NCI-H2107 treated with DMSO at 0.1 percent for 48 hours (cell line): ENCODE data around the gene LAG3.
A peak's percentile ranks its signal among the peaks of the same experiment; 100 is the strongest.

Source experiments
- DNase-seq: peaks from one replicate; lab custom pipeline; 2025; ENCODE audit not compliant: unreplicated experiment; lab: John Stamatoyannopoulos, UW

LAG3 gene

DNA sequence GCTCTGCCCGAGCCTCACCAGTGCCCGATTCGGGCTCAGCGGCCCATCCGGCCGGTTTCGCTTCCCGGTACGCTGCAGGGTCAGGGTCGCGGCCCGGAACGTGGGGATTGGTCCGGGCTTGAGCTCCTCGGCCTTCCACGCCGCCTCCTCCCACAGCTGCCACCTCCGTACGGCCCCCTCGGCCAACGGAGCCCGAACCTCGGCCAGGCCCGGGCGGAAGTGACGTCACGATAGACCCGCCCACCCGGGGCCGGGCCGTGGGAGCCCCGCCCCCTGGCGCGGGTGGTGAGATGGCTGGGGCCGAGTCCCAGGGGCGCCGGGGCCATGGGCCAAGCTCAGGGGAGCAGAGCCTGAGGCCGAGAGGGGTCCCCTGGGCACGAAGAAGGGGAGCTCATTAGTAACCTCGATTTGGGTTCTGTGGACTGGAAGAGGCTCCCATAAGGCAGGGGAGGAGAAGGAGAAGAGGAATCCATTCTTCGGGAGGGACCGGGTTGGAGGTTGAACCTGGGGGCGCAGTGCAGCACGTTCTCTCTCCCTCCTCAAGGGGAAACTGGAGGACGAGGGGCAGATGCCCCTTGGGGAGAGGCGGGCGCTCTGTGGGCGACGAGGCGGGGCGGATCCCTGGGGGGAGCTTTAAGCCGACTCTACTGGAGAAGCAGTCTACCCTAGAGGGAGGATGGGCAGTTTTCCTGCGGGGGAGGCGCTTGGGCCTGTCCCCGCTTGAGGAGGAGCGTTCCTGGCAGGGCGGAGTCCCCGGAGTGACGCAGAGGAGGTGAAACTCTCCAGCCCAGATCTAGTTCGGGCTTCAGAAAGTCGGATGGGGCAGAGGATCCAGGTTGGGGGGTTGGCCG, 19.2 kb upstream of the LAG3 start, which contains the start of gene MLF2:
MLF2 (minus strand) TSS at position 221 of the 851 bp plus-strand sequence. CDS start 807 bp downstream, outside the sequence.
- DNase-seq: peak; percentile 97

- DNase-seq: no peak
Measured at GRCh38 chr12:6753772-6754356, 18.5 kb upstream of the LAG3 start.

GRCh38 chr12:6754411-6754810, 17.9 kb upstream of the LAG3 start:
- DNase-seq: no peak

DNA sequence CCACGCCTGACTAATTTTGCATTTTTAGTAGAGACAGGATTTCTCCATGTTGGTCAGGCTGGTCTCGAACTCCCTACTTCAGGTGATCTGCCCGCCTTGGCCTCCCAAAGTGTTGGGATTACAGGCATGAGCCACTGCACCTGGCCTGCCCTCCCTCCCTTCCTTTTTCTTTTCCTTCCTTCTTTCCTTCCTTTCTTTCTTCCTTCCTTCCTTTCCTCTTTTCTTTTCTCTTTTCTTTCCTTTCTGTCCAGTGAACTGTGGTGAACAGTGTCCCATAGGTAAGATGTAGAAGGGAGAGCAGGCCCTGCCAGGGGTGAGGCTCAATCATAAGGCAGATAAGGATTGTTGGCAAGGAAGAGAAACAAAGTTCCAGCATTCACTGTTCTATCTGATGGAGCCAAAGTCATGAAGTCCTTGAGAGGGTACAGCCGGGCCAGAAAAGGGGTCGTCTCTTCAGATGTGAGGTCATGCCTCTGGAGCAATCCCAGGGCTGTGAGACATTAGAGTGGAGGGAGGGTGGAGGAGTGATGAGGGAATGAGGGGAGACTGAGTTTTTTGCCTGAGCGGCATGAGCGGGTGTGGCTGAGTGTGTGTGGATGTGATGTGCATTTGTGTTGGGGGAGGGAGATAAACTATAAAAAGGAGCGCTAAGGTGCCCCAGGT, 15.2 kb upstream of the LAG3 start:
- DNase-seq: no peak

DNA sequence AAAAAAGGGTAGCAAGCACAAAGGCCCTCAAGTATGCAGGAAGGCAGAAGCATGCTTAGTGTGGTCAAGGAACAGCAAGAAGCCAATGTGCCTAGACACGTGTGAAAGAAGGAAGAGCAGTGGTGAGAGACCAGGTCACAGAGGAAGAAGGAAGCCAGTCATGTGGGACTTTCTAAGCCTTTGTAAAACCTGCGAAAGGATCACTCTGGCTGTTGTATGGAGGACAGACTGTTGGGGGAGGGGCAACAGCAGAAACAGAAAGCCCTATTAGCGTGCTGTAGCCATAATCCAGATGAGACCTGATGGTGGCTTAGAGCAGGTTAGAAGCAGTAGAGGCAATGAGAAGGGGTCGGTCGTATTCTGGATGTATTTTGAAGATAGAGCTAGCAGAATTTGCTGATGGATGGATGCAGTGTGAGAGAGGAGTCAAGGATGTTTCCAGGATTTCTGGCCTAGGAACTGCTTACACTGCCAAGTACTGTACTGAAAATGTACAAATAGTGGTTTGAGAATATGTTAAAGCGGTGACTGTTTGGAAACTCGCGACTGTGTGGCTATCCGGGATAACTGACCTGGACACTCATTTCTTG, 13.7 kb upstream of the LAG3 start:
- DNase-seq: no peak

DNA sequence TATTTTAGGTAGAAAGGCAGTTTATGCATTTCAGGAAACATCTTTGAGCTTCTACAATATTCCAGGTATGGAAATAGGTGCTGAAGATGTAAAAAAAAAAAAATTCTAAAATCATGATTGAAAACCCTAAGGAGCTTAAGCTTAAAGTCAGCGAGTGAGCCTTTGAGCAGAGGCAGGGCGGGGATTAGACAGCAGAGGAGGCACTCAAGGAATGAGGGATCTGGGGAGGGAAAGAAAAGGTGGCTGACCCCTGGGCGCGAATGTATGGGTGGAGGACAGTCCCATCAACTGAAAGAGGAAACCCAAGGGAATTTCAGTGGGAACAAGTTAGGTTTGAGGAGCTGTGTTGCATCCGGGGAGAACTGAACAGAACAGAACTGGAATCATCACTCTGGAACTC, 12.6 kb upstream of the LAG3 start:
- DNase-seq: no peak

- DNase-seq: no peak
Measured at GRCh38 chr12:6763380-6763779, 8.9 kb upstream of the LAG3 start.

DNA sequence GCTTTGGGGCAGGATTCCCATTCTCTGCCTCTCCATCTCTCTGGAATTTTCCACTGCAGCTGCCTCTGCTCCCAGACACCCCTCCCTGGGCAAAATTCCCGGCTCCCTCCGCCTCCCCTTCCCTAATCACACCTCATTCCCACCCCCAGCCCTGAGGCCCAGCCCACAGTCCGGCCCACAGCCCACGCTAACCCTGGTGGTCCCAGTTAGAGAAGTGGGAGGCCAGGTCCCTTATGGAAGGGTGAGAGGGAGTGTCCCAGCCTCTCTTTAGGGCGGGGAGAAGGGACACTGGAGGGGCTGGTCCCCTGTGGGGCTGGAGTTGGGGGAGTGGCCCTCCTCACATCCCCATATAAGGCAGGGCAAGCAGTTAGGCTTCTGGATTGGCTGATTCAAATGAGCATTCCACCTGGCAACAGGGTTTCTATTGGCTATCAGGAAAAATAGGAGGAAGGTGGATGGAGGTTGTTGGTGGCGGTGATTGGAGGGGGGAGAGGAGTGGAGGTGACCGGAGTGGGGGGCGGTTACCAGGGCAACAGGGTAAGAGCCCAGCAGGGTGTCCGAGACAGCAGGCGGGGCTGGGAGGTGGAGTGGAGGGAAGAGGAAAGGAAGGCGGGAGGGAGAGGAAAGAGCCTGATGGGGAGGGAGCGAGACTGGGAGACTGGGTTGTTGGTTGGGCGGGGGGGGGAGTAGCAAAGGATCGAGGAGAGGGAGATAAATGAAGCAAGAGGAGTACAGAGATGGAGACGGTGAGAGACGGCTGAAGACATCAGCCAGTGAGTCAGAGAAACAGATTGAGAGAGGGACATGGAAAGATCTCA, 8.1 kb upstream of the LAG3 start:
- peak; percentile 99 for DNase-seq

DNA sequence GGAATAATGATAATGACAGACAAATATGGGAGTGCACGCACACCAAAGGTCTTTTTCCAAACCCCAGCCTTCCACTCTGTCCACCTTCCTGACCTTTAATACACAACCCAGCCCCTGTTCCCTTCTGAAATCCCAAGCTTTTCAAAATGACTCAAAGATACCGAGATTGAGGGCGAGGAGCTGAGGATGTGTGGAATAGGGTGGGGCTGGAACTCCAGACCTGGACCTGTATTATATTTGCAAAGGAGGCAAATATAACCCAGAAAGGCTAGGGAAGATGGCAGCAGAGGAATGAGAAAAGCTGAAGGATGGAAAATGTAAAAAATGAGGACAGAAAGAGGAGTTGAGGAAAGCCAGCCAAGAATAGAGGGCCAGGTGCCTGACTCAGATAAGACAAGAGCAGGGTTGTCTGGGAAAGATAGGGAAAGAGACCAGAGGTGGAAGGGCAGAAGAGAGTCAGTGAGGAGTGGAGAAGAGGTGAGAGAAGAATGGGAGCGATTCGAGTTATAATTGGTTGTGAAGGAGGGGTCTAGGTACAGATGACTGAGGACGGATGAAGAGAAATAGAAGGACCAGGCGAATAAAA, 7.2 kb upstream of the LAG3 start:
- DNase-seq: peak; percentile 71

- DNase-seq: peak; percentile 90
Measured at GRCh38 chr12:6765634-6766581, 6.4 kb upstream of the LAG3 start, which contains the start of gene PTMS. Gene PTMS (plus strand): TSS chr12:6766363. CDS start chr12:6766706, 343 bp downstream.

DNA sequence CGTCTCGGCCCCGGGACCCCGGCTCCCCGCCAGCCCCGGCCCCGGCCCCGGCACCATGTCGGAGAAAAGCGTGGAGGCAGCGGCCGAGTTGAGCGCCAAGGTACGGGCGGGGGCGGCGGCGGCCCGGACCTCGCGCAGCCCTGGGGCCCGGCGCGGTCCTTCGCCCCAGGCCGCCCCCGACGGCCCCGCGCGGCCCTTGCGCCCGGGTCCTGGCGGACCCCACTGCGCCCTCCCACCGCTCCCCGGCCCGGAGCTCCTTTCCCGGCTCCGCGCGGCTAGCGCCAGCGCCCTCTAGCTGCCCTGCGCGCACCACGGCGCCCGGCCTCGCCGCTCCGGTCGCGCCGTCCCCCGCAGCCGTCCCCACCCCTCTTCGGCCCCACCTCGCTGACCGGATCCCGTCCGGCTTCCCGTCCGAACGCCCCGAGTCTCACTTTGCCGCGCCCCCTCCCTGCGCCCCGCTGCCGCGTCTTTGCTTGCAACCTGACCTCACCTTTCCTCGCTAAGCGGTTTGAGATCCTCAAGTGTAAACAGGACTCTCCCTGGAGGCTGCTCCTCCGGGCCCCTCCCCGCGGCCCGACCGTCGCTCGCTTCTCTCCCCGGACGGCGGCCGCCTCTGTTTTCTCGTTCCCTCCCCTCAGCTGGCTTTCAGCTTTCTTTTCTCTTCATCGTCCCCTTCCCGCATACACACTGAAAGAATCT, 5.5 kb upstream of the LAG3 start:
- DNase-seq: peak; percentile 15

DNA sequence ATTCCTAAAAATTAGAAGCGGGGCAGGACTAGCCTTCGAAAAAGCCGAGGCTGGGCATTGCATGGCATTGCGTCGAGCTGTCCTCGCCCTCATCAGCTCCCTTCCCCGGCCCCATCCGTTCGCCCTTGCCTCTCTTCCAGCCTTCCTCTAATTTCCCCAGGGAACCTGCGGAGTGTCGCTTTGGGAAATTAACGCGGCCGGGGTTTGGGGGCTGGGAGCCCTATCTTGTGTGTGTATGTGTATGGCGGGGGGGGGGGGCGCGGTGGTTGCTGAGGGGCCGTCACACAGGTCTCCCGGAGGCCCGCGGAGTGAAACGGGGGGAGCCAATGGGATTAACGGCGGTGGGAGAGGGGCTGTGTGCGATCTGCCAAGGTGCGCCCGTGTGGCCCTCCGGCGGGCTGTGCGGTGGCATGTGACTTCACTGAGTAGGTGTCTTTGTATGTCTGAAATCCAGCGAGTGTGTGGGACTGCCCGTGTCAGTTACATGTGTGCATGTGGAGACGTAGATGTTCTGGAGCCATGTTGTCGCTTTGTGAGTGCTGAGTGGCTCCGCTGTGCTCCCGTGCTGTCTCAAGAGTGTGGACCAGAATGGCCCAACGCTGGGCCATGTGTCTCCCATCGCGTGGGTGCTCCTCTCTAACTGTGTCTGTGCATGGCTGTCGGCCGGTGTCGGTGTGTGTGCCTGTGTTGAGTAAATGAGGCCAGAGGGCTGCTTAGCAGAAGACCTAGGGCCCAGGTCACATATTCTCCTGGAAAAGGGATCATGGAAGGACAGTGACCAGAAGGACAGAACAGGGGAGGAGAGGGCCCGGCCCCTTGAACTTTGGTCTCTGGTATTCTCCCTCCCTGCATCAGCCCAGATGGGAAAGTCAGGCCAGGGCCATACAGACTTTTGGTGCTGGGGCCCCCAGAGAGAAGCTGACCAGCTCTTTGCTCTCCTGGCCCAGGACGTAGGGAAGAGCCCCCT, 4.7 kb upstream of the LAG3 start:
- peak; percentile 17 for DNase-seq

- no peak for DNase-seq
Measured at GRCh38 chr12:6768437-6768914, 3.8 kb upstream of the LAG3 start.

DNA sequence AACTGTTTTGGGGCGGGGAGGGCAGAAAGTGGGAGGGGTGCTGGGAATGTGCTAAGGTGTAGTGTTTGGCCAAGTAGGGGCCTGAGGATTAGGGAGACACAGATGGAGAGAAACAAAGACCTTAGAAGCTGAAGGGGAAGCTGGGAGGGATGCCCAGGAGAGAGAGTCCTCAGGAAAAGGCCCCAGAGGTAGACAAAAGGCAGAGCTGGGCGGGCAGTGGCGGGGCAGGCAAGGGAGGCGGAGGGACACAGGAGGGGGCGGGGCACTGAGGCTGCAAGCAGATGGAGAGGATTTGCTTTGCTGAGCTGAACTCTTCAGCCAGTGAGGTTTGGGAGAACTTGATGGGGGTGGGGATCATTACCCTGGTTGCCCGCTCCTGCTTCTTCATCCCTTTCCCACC, 3.3 kb upstream of the LAG3 start:
- peak; percentile 23 for DNase-seq

DNA sequence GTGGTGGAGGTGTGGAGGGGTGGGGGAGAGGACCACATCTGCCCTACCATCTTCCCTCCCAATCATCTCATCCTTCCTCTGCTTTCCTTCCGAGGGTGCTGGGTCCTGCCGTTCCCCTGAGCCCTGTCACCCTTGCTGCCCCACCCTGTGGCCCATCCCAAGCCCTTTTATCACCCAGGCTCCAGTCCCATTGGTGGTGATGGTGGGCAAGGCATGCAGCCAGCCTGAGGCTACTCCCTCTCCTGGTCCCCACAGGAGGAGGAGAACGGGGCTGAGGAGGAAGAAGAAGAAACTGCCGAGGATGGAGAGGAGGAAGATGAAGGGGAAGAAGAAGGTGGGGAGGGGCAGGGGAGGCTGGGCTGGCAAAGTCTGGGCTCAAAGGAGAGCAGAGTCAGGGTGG, 2.7 kb upstream of the LAG3 start:
- no peak for DNase-seq

- DNase-seq: no peak
Measured at GRCh38 chr12:6770094-6770493, 2.2 kb upstream of the LAG3 start.

DNA sequence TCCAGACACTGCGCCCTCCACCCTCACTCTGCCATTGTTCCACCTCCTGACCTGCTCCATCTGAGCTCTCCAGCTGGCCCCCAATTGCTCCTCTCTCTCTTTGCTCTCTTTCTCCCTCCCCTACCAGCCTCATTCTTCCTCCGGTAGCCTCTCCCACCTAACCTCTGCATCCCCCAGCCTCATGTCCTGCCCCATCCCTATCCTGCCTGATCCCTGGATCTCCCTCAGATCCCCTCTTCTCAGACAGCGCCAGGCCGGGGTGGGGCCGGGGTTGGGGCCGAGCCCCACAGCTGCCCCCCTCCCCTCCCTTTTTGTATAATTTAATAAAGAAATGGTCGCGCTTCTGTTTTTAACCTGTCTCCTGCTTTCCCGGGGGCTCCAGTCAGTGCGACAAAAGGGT, 1.7 kb upstream of the LAG3 start:
- DNase-seq: no peak
